Effector memory CD8-positive, alpha-beta T cell (primary cell): Measurements from ENCODE around the gene MYO15A.

ENCODE experiments used
- ATAC-seq: fragments of 150-1000 bp; cut with Tn5 transposase; replicated peaks from 2 replicates; pipeline ENCODE4 v1.10.0; 2021; ENCODE audit warnings: mild to moderate bottlenecking, moderate library complexity
- DNase-seq, 3 experiments: peaks; one replicate each; pipeline ENCODE4 v3.0.0; 2021
- H3K27ac Mint-ChIP-seq, 2 donors: one replicate each; pipeline ENCODE4 v1.8.0; 2022; ENCODE audit warnings: mild to moderate bottlenecking in 2 of 2, mixed read lengths in 2 of 2, moderate library complexity in 2 of 2
- H3K27me3 Mint-ChIP-seq, 2 donors: one replicate each; pipeline ENCODE4 v1.8.0; 2022; ENCODE audit warnings: mixed read lengths in 2 of 2
- H3K36me3 Mint-ChIP-seq: one replicate; pipeline ENCODE4 v1.8.0; 2022; ENCODE audit warnings: mild to moderate bottlenecking, moderate library complexity, mixed read lengths; ENCODE audit not compliant: insufficient read depth
- H3K4me1 Mint-ChIP-seq, 2 donors: one replicate each; pipeline ENCODE4 v1.8.0; 2022; ENCODE audit warnings: low read depth in 2 of 2, mixed read lengths in 2 of 2
- H3K4me3 Mint-ChIP-seq, 2 donors: one replicate each; pipeline ENCODE4 v1.8.0; 2022; ENCODE audit warnings: mild to moderate bottlenecking in 2 of 2, mixed read lengths in 2 of 2, moderate library complexity in 2 of 2
- H3K9me3 Mint-ChIP-seq, 2 donors: one replicate each; pipeline ENCODE4 v1.8.0; 2022; ENCODE audit warnings: mixed read lengths in 2 of 2
- total RNA-seq, 9 experiments: gene quantifications; one replicate each; lab custom pipeline; 2026; lab: John Stamatoyannopoulos, UW

Gene MYO15A
- total RNA-seq = 0.40 to 3.5 (median 0.95) reads per million in 9 experiments

- DNase-seq (no peak), ATAC-seq (no peak)
- H3K4me3 Mint-ChIP-seq = no peak within 1 kb of the TSS
- H3K9me3 Mint-ChIP-seq = no peaks in the 10 kb centered on the region
- peak within 1 kb of the TSS in 1 of 2 donors; percentile 51 for H3K27ac Mint-ChIP-seq
- peaks cover 3% of the 10 kb centered on the region for H3K36me3 Mint-ChIP-seq
- no peaks in the 10 kb centered on the region for H3K27me3 Mint-ChIP-seq
- H3K4me1 Mint-ChIP-seq = peaks cover 0 to 4% of the 10 kb centered on the region in 2 donors
These were observed at the start of gene MYO15A for GRCh38 chr17:18108401-18109312. MYO15A (plus strand) TSS chr17:18108756; CDS start chr17:18118801, 10,045 bp downstream.

GRCh38 chr17:18059283-18059682 is 49.3 kb upstream of the MYO15A start:
- H3K9me3 Mint-ChIP-seq = no peaks in the 10 kb centered on the region
- peaks cover 45% of the 10 kb centered on the region for H3K36me3 Mint-ChIP-seq
- no peak for DNase-seq
- no peaks in the 10 kb centered on the region for H3K4me1 Mint-ChIP-seq
- H3K4me3 Mint-ChIP-seq = no peak overlapping the region
- H3K27me3 Mint-ChIP-seq = no peaks in the 10 kb centered on the region
- no peak for ATAC-seq
- H3K27ac Mint-ChIP-seq = no peak overlapping the region

GRCh38 chr17:18064053-18064452 is 44.5 kb upstream of the MYO15A start:
- H3K27ac Mint-ChIP-seq = no peak overlapping the region
- peaks cover 29% of the 10 kb centered on the region for H3K36me3 Mint-ChIP-seq
- H3K4me1 Mint-ChIP-seq = no peaks in the 10 kb centered on the region
- no peaks in the 10 kb centered on the region for H3K9me3 Mint-ChIP-seq
- DNase-seq (no peak), ATAC-seq (no peak)
- H3K27me3 Mint-ChIP-seq = no peaks in the 10 kb centered on the region
- H3K4me3 Mint-ChIP-seq = no peak overlapping the region

GRCh38 chr17:18065546-18065945 is 43.0 kb upstream of the MYO15A start:
- no peaks in the 10 kb centered on the region for H3K4me1 Mint-ChIP-seq
- DNase-seq (no peak), ATAC-seq (no peak)
- peaks cover 21% of the 10 kb centered on the region for H3K36me3 Mint-ChIP-seq
- no peaks in the 10 kb centered on the region for H3K27me3 Mint-ChIP-seq
- no peak overlapping the region for H3K27ac Mint-ChIP-seq
- no peaks in the 10 kb centered on the region for H3K9me3 Mint-ChIP-seq
- no peak overlapping the region for H3K4me3 Mint-ChIP-seq

GRCh38 chr17:18066866-18067265 is 41.7 kb upstream of the MYO15A start:
- no peak for ATAC-seq
- Mint-ChIP-seq H3K36me3 (peaks cover 21% of the 10 kb centered on the region), H3K4me3 (no peak overlapping the region), H3K4me1 (peaks cover 5 to 7% of the 10 kb centered on the region in 2 donors), H3K27me3 (no peaks in the 10 kb centered on the region), H3K9me3 (no peaks in the 10 kb centered on the region), H3K27ac (no peak overlapping the region)
- no peak for DNase-seq

GRCh38 chr17:18069101-18069500 is 39.5 kb upstream of the MYO15A start:
- no peak overlapping the region for H3K27ac Mint-ChIP-seq
- H3K36me3 Mint-ChIP-seq = peaks cover 9% of the 10 kb centered on the region
- H3K9me3 Mint-ChIP-seq = no peaks in the 10 kb centered on the region
- H3K27me3 Mint-ChIP-seq = no peaks in the 10 kb centered on the region
- no peak overlapping the region for H3K4me3 Mint-ChIP-seq
- DNase-seq (no peak), ATAC-seq (no peak)
- H3K4me1 Mint-ChIP-seq = peaks cover 5 to 7% of the 10 kb centered on the region in 2 donors

- H3K27ac Mint-ChIP-seq = peak overlapping the region; percentile 4 to 81
- H3K4me1 Mint-ChIP-seq = peaks cover 5 to 7% of the 10 kb centered on the region in 2 donors
- DNase-seq (no peak), ATAC-seq (peak; percentile 29)
- peaks cover 3% of the 10 kb centered on the region for H3K36me3 Mint-ChIP-seq
- H3K27me3 Mint-ChIP-seq = peaks cover 11 to 15% of the 10 kb centered on the region in 2 donors
- no peaks in the 10 kb centered on the region for H3K9me3 Mint-ChIP-seq
- H3K4me3 Mint-ChIP-seq = peak overlapping the region in 1 of 2 donors; percentile 43
These were observed 37.7 kb upstream of the MYO15A start for GRCh38 chr17:18070861-18071340.

GRCh38 chr17:18071751-18072150 is 36.8 kb upstream of the MYO15A start:
- DNase-seq (no peak), ATAC-seq (no peak)
- H3K36me3 Mint-ChIP-seq = peaks cover 3% of the 10 kb centered on the region
- H3K4me3 Mint-ChIP-seq = no peak overlapping the region
- no peaks in the 10 kb centered on the region for H3K9me3 Mint-ChIP-seq
- peaks cover 5 to 7% of the 10 kb centered on the region in 2 donors for H3K4me1 Mint-ChIP-seq
- peaks cover 11 to 23% of the 10 kb centered on the region in 2 donors for H3K27me3 Mint-ChIP-seq
- H3K27ac Mint-ChIP-seq = peak overlapping the region in 1 of 2 donors; percentile 4

- Mint-ChIP-seq H3K4me1 (peaks cover 5 to 7% of the 10 kb centered on the region in 2 donors), H3K36me3 (peaks cover 3% of the 10 kb centered on the region), H3K9me3 (no peaks in the 10 kb centered on the region), H3K27me3 (peaks cover 11 to 40% of the 10 kb centered on the region in 2 donors), H3K27ac (no peak overlapping the region), H3K4me3 (no peak overlapping the region)
- ATAC-seq (no peak), DNase-seq (no peak)
These were observed 33.8 kb upstream of the MYO15A start for GRCh38 chr17:18074566-18075272.

GRCh38 chr17:18076936-18077335 is 31.6 kb upstream of the MYO15A start:
- DNase-seq (no peak), ATAC-seq (no peak)
- H3K4me3 Mint-ChIP-seq = no peak overlapping the region
- H3K27ac Mint-ChIP-seq = no peak overlapping the region
- H3K36me3 Mint-ChIP-seq = peaks cover 3% of the 10 kb centered on the region
- H3K9me3 Mint-ChIP-seq = no peaks in the 10 kb centered on the region
- H3K4me1 Mint-ChIP-seq = no peaks in the 10 kb centered on the region
- H3K27me3 Mint-ChIP-seq = peaks cover 11 to 53% of the 10 kb centered on the region in 2 donors

- no peak overlapping the region for H3K4me3 Mint-ChIP-seq
- DNase-seq (no peak), ATAC-seq (no peak)
- no peak overlapping the region for H3K27ac Mint-ChIP-seq
- H3K9me3 Mint-ChIP-seq = no peaks in the 10 kb centered on the region
- no peaks in the 10 kb centered on the region for H3K36me3 Mint-ChIP-seq
- H3K4me1 Mint-ChIP-seq = no peaks in the 10 kb centered on the region
- H3K27me3 Mint-ChIP-seq = peaks cover 9 to 52% of the 10 kb centered on the region in 2 donors
These were observed 29.0 kb upstream of the MYO15A start for GRCh38 chr17:18079543-18079942.

- H3K4me1 Mint-ChIP-seq = peaks cover 18% of the 10 kb centered on the region in 2 donors
- no peak overlapping the region for H3K4me3 Mint-ChIP-seq
- no peak overlapping the region for H3K27ac Mint-ChIP-seq
- peaks cover 7% of the 10 kb centered on the region for H3K36me3 Mint-ChIP-seq
- ATAC-seq (no peak), DNase-seq (no peak)
- H3K27me3 Mint-ChIP-seq = peaks cover 0 to 18% of the 10 kb centered on the region in 2 donors
- H3K9me3 Mint-ChIP-seq = no peaks in the 10 kb centered on the region
These were observed 24.3 kb upstream of the MYO15A start for GRCh38 chr17:18084256-18084655.

GRCh38 chr17:18087610-18088491 is 20.7 kb upstream of the MYO15A start, which contains the start of gene DRG2:
DRG2 (plus strand) TSS chr17:18087948; CDS start chr17:18088024, 76 bp downstream.
- no peaks in the 10 kb centered on the region for H3K9me3 Mint-ChIP-seq
- H3K4me3 Mint-ChIP-seq = peak within 1 kb of the TSS; percentile 99 to 100
- ATAC-seq = peak; percentile 94
- DNase-seq = peak; percentile 87 to 92 (median 88)
- H3K27me3 Mint-ChIP-seq = no peaks in the 10 kb centered on the region
- H3K36me3 Mint-ChIP-seq = peaks cover 8% of the 10 kb centered on the region
- peak within 1 kb of the TSS; percentile 99 for H3K27ac Mint-ChIP-seq
- H3K4me1 Mint-ChIP-seq = peaks cover 24% of the 10 kb centered on the region in 2 donors
